ENCODE measurements around the gene CCDC92. TPM values are rescaled to one million over a fixed set of nuclear protein-coding genes. Genes with fewer than 3 reads are reported as not detected.

The CCDC92 gene
- total RNA-seq, 2 experiments from 2014 or later, result 3.3 to 3.7 TPM

GRCh38 chr12:124009781-124010180 lies 37.1 kb upstream of the CCDC92 start:
- CTCF ChIA-PET, result no interaction called here
- intact Hi-C loops (cut with micrococcal nuclease), result loop anchor here (10.0 kb wide), 1 partner anchor 645 kb away; the partner anchor contains the start of gene SBNO1
- Mint-ChIP-seq H3K27ac (no peak overlapping the region), H3K9me3 (no peaks in the 10 kb centered on the region), H3K36me3 (ENCODE audit: low read depth) (peaks cover 14% of the 10 kb centered on the region), H3K4me3 (no peak overlapping the region), H3K27me3 (ENCODE audit: low read depth) (no peaks in the 10 kb centered on the region), H3K4me1 (ENCODE audit: low read depth) (peaks cover 41% of the 10 kb centered on the region)
- no peak for DNase-seq

GRCh38 chr12:124008595-124008994 lies 36.0 kb upstream of the CCDC92 start:
- Mint-ChIP-seq H3K4me1 (ENCODE audit: low read depth) (peaks cover 32% of the 10 kb centered on the region), H3K27me3 (ENCODE audit: low read depth) (no peaks in the 10 kb centered on the region), H3K9me3 (no peaks in the 10 kb centered on the region), H3K4me3 (no peak overlapping the region), H3K36me3 (ENCODE audit: low read depth) (peaks cover 11% of the 10 kb centered on the region), H3K27ac (no peak overlapping the region)
- DNase-seq, result no peak
- intact Hi-C loops (cut with micrococcal nuclease), result loop anchor here (10.0 kb wide), 1 partner anchor 644 kb away; the partner anchor contains the start of gene SBNO1
- CTCF ChIA-PET, result interaction anchor here (1.4 kb wide), 1 partner anchor 17 kb away, joined by 3 read pairs; no protein-coding TSS in a partner anchor

GRCh38 chr12:124007826-124008570 lies 35.4 kb upstream of the CCDC92 start:
- Mint-ChIP-seq H3K27me3 (ENCODE audit: low read depth) (no peaks in the 10 kb centered on the region), H3K4me3 (no peak overlapping the region), H3K9me3 (no peaks in the 10 kb centered on the region), H3K36me3 (ENCODE audit: low read depth) (peaks cover 8% of the 10 kb centered on the region), H3K27ac (peak overlapping the region; percentile 0), H3K4me1 (ENCODE audit: low read depth) (peaks cover 32% of the 10 kb centered on the region)
- intact Hi-C loops (cut with micrococcal nuclease), result loop anchor here (2.0 to 10.0 kb wide), 2 partner anchors 37 to 643 kb away; partner anchors contain the start of gene SBNO1
- CTCF ChIA-PET, result interaction anchor here (1.4 kb wide), 1 partner anchor 17 kb away, joined by 3 read pairs; no protein-coding TSS in a partner anchor
- DNase-seq, result peak; percentile 51

- CTCF ChIA-PET, result interaction anchor here (0.7 to 1.7 kb wide), 2 partner anchors 9 to 28 kb away, joined by 3 read pairs; no protein-coding TSS in a partner anchor
- Mint-ChIP-seq H3K9me3 (no peaks in the 10 kb centered on the region), H3K27me3 (ENCODE audit: low read depth) (no peaks in the 10 kb centered on the region), H3K4me1 (ENCODE audit: low read depth) (peaks cover 32% of the 10 kb centered on the region), H3K36me3 (ENCODE audit: low read depth) (peaks cover 3% of the 10 kb centered on the region), H3K4me3 (peak overlapping the region; percentile 30), H3K27ac (no peak overlapping the region)
- intact Hi-C loops (cut with micrococcal nuclease), result loop anchor here (2.0 to 10.0 kb wide), 2 partner anchors 36 to 642 kb away; partner anchors contain the start of gene SBNO1
- no peak for DNase-seq
These were observed 34.4 kb upstream of the CCDC92 start for GRCh38 chr12:124006846-124007713.

- H3K36me3 Mint-ChIP-seq (ENCODE audit: low read depth), result no peaks in the 10 kb centered on the region
- H3K4me1 Mint-ChIP-seq (ENCODE audit: low read depth), result peaks cover 32% of the 10 kb centered on the region
- peak overlapping the region; percentile 30 for H3K4me3 Mint-ChIP-seq
- H3K27me3 Mint-ChIP-seq (ENCODE audit: low read depth), result no peaks in the 10 kb centered on the region
- CTCF ChIA-PET, result interaction anchor here (0.7 to 1.7 kb wide), 3 partner anchors 10 to 44 kb away, joined by 3 read pairs; no protein-coding TSS in a partner anchor
- H3K27ac Mint-ChIP-seq, result peak overlapping the region; percentile 19
- intact Hi-C loops (cut with micrococcal nuclease), result loop anchor here (2.0 to 10.0 kb wide), 2 partner anchors 35 to 641 kb away; partner anchors contain the start of gene SBNO1
- peak; percentile 70 for DNase-seq
- no peaks in the 10 kb centered on the region for H3K9me3 Mint-ChIP-seq
These were observed 33.6 kb upstream of the CCDC92 start for GRCh38 chr12:124006085-124006845.

GRCh38 chr12:124004233-124004875 lies 31.7 kb upstream of the CCDC92 start:
- no peaks in the 10 kb centered on the region for H3K27me3 Mint-ChIP-seq (ENCODE audit: low read depth)
- no peak overlapping the region for H3K4me3 Mint-ChIP-seq
- intact Hi-C loops (cut with micrococcal nuclease), result loop anchor here (10.0 kb wide), 1 partner anchor 640 kb away; the partner anchor contains the start of gene SBNO1
- CTCF ChIA-PET, result no interaction called here
- no peak for DNase-seq
- no peak overlapping the region for H3K27ac Mint-ChIP-seq
- no peaks in the 10 kb centered on the region for H3K9me3 Mint-ChIP-seq
- H3K36me3 Mint-ChIP-seq (ENCODE audit: low read depth), result no peaks in the 10 kb centered on the region
- H3K4me1 Mint-ChIP-seq (ENCODE audit: low read depth), result peaks cover 32% of the 10 kb centered on the region

GRCh38 chr12:124002654-124003053 lies 30.0 kb upstream of the CCDC92 start:
- CTCF ChIA-PET, result interaction anchor here (0.8 kb wide), 1 partner anchor 12 kb away, joined by 3 read pairs; no protein-coding TSS in a partner anchor
- H3K27ac Mint-ChIP-seq, result no peak overlapping the region
- no peak for DNase-seq
- H3K4me1 Mint-ChIP-seq (ENCODE audit: low read depth), result peaks cover 22% of the 10 kb centered on the region
- no peaks in the 10 kb centered on the region for H3K9me3 Mint-ChIP-seq
- intact Hi-C loops (cut with micrococcal nuclease), result loop anchor here (10.0 kb wide), 1 partner anchor 638 kb away; the partner anchor contains the start of gene SBNO1
- no peak overlapping the region for H3K4me3 Mint-ChIP-seq
- no peaks in the 10 kb centered on the region for H3K27me3 Mint-ChIP-seq (ENCODE audit: low read depth)
- no peaks in the 10 kb centered on the region for H3K36me3 Mint-ChIP-seq (ENCODE audit: low read depth)

- intact Hi-C loops (cut with micrococcal nuclease), result loop anchor here (10.0 kb wide), 1 partner anchor 637 kb away; the partner anchor contains the start of gene SBNO1
- no peak for DNase-seq
- Mint-ChIP-seq H3K27ac (no peak overlapping the region), H3K9me3 (no peaks in the 10 kb centered on the region), H3K4me1 (ENCODE audit: low read depth) (peaks cover 17% of the 10 kb centered on the region), H3K36me3 (ENCODE audit: low read depth) (no peaks in the 10 kb centered on the region), H3K27me3 (ENCODE audit: low read depth) (no peaks in the 10 kb centered on the region), H3K4me3 (no peak overlapping the region)
- CTCF ChIA-PET, result interaction anchor here (0.8 to 1.8 kb wide), 2 partner anchors 12 to 97 kb away, joined by 3 to 5 read pairs; no protein-coding TSS in a partner anchor
These were observed 29.5 kb upstream of the CCDC92 start for GRCh38 chr12:124002021-124002644.

GRCh38 chr12:124001343-124001742 lies 28.7 kb upstream of the CCDC92 start:
- DNase-seq, result no peak
- peaks cover 12% of the 10 kb centered on the region for H3K4me1 Mint-ChIP-seq (ENCODE audit: low read depth)
- H3K36me3 Mint-ChIP-seq (ENCODE audit: low read depth), result no peaks in the 10 kb centered on the region
- H3K27ac Mint-ChIP-seq, result no peak overlapping the region
- H3K9me3 Mint-ChIP-seq, result no peaks in the 10 kb centered on the region
- H3K27me3 Mint-ChIP-seq (ENCODE audit: low read depth), result no peaks in the 10 kb centered on the region
- CTCF ChIA-PET, result interaction anchor here (1.8 kb wide), 1 partner anchor 96 kb away, joined by 5 read pairs; no protein-coding TSS in a partner anchor
- H3K4me3 Mint-ChIP-seq, result no peak overlapping the region
- intact Hi-C loops (cut with micrococcal nuclease), result loop anchor here (10.0 kb wide), 1 partner anchor 637 kb away; the partner anchor contains the start of gene SBNO1

GRCh38 chr12:124000111-124000510 lies 27.5 kb upstream of the CCDC92 start:
- no peaks in the 10 kb centered on the region for H3K36me3 Mint-ChIP-seq (ENCODE audit: low read depth)
- H3K9me3 Mint-ChIP-seq, result no peaks in the 10 kb centered on the region
- no peak for DNase-seq
- H3K27me3 Mint-ChIP-seq (ENCODE audit: low read depth), result no peaks in the 10 kb centered on the region
- peaks cover 13% of the 10 kb centered on the region for H3K4me1 Mint-ChIP-seq (ENCODE audit: low read depth)
- H3K4me3 Mint-ChIP-seq, result no peak overlapping the region
- no peak overlapping the region for H3K27ac Mint-ChIP-seq
- CTCF ChIA-PET, result interaction anchor here (1.8 kb wide), 1 partner anchor 95 kb away, joined by 5 read pairs; no protein-coding TSS in a partner anchor
- intact Hi-C loops (cut with micrococcal nuclease), result loop anchor here (10.0 kb wide), 1 partner anchor 635 kb away; the partner anchor contains the start of gene SBNO1

Measured in activated naive CD4-positive, alpha-beta T cell treated with anti-CD3 and anti-CD28 coated beads for 36 hours (primary cell).